Osteoblast (primary cell): ENCODE results near the gene SLC25A34. TPM values are rescaled to one million over a fixed set of nuclear protein-coding genes. Genes with fewer than 3 reads are reported as not detected.
A peak's percentile ranks its signal among the peaks of the same experiment; 100 is the strongest.

Source experiments
- DNase-seq: peaks from one replicate; pipeline ENCODE4 v3.0.0; 2011; ENCODE audit warnings: low spot score, mixed read lengths; ENCODE audit not compliant: insufficient read length; ENCODE audit errors: missing footprints
- H2AFZ ChIP-seq: 2 replicates; pipeline ENCODE4 v1.6.0; 2011; ENCODE audit warnings: mild to moderate bottlenecking, low read length
- H3K27ac ChIP-seq: 2 replicates; pipeline ENCODE4 v1.5.1; 2011; ENCODE audit warnings: mild to moderate bottlenecking, low read depth, low read length, moderate library complexity
- H3K27me3 ChIP-seq: 2 replicates; pipeline ENCODE4 v1.6.0; 2012; ENCODE audit warnings: mild to moderate bottlenecking, control low read depth, inconsistent platforms, low read length, moderate library complexity; ENCODE audit not compliant: insufficient read depth
- H3K36me3 ChIP-seq: 2 replicates; pipeline ENCODE4 v1.5.1; 2011; ENCODE audit warnings: mild to moderate bottlenecking, low read length, control low read depth, moderate library complexity; ENCODE audit not compliant: insufficient read depth
- H3K4me1 ChIP-seq: 2 replicates; pipeline ENCODE4 v1.5.1; 2011; ENCODE audit warnings: mild to moderate bottlenecking, low read length, control low read depth, moderate library complexity; ENCODE audit not compliant: insufficient read depth
- H3K4me2 ChIP-seq: 2 replicates; pipeline ENCODE4 v1.6.0; 2011; ENCODE audit warnings: mild to moderate bottlenecking, low read length; ENCODE audit not compliant: insufficient read depth
- H3K4me3 ChIP-seq: fragments of 200-600 bp; sonication (generic); 3 replicates; pipeline ENCODE4 v1.5.1; 2012; ENCODE audit warnings: mild to moderate bottlenecking, low read length, inconsistent platforms; ENCODE audit not compliant: insufficient read depth
- H3K79me2 ChIP-seq: 2 replicates; pipeline ENCODE4 v1.6.0; 2012; ENCODE audit warnings: mild to moderate bottlenecking, low read length, control low read depth, inconsistent platforms; ENCODE audit not compliant: insufficient read depth
- H3K9me3 ChIP-seq: 2 replicates; pipeline ENCODE4 v1.5.1; 2011; ENCODE audit warnings: low read depth, low read length, control low read depth
- H4K20me1 ChIP-seq: 2 replicates; pipeline ENCODE4 v1.6.0; 2012; ENCODE audit warnings: mild to moderate bottlenecking, low read length, control low read depth; ENCODE audit not compliant: insufficient read depth
- total RNA-seq: library from RNA; depleted of rRNA; stranded (reverse); fragments of >200 nt; gene quantifications from 2 replicates; pipeline ENCODE4 v1.2.3, GENCODE V29; 2012
- TF ChIP-seq, protein P1 (sequence below): IDR thresholded peaks from 2 replicates; pipeline ENCODE4 v1.5.1; 2011; ENCODE audit warnings: mild to moderate bottlenecking, low read depth, low read length, moderate library complexity; ENCODE audit errors: extremely low read depth

Gene SLC25A34
- total RNA-seq, 1 donor, result 1.4 TPM

DNA sequence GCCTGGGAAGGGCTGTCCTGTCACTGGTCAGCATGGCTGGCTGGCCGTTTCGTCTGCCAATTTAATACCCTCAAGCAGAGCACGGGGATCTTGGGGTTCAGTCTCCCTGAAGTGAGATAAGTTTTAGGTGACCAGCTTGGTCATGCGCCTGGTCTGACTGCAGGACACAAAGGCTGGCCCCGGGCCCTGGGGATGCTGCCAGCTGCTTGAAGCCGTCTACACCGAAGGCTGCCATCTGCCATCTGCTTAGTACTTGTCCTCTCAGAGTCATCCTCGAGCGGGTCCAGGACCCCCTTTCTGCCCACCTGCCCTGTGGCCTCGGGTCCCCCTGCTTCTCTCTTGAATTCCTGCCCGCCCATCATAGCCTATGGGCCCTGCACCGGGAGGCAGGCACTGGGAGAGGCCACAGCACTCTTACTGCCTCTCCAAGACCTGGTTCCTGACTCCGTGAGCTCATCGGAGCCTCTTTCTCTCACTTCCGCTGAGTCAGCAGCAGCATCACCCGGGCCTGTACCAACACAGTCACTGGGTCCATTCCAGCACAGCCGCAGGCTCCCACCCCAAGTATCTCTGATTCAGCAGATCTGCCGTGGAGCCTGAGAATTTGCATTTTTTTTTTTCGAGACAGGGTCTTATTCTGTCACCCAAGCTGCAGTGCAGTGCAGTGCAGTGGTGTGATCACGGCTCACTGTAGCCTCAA is 29.6 kb downstream of the SLC25A34 start:
- H3K4me3 ChIP-seq, result no peak overlapping the region
- peak overlapping the region; percentile 82 for H3K27ac ChIP-seq
- H3K27me3 ChIP-seq, result no peaks in the 10 kb centered on the region
- peaks cover 49% of the 10 kb centered on the region for H3K36me3 ChIP-seq
- H2AFZ ChIP-seq, result no peak overlapping the region
- DNase-seq, result peak; percentile 98
- no peaks in the 10 kb centered on the region for H3K9me3 ChIP-seq
- peaks cover 42% of the 10 kb centered on the region for H3K79me2 ChIP-seq
- TF ChIP-seq, protein P1, sequence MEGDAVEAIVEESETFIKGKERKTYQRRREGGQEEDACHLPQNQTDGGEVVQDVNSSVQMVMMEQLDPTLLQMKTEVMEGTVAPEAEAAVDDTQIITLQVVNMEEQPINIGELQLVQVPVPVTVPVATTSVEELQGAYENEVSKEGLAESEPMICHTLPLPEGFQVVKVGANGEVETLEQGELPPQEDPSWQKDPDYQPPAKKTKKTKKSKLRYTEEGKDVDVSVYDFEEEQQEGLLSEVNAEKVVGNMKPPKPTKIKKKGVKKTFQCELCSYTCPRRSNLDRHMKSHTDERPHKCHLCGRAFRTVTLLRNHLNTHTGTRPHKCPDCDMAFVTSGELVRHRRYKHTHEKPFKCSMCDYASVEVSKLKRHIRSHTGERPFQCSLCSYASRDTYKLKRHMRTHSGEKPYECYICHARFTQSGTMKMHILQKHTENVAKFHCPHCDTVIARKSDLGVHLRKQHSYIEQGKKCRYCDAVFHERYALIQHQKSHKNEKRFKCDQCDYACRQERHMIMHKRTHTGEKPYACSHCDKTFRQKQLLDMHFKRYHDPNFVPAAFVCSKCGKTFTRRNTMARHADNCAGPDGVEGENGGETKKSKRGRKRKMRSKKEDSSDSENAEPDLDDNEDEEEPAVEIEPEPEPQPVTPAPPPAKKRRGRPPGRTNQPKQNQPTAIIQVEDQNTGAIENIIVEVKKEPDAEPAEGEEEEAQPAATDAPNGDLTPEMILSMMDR, result no peak
- H4K20me1 ChIP-seq, result peaks cover 31% of the 10 kb centered on the region
- peaks cover 27% of the 10 kb centered on the region for H3K4me1 ChIP-seq
- H3K4me2 ChIP-seq, result no peak overlapping the region

DNA sequence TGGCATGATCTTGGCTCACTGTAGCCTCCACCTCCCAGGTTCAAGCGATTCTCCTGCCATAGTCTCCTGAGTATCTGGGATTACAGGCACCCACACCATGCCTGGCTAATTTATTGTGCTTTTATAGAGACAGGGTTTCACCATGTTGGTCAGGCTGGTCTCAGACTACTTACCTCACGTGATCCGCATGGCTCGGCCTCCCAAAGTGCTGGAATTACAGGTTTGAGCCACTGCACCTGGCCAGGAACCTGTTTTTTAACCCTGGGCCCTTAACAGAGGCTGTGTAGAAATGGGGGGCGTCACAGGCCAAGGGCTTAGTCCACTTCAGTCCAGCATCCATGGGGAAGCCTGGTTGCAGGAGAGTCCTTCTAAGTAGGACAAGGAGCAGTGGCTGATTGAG is 31.9 kb downstream of the SLC25A34 start:
- H3K27ac ChIP-seq, result no peak overlapping the region
- H3K36me3 ChIP-seq, result peaks cover 69% of the 10 kb centered on the region
- no peak overlapping the region for H3K4me2 ChIP-seq
- no peak for DNase-seq
- no peaks in the 10 kb centered on the region for H3K9me3 ChIP-seq
- H4K20me1 ChIP-seq, result peaks cover 22% of the 10 kb centered on the region
- TF ChIP-seq, protein P1, result no peak
- peaks cover 11% of the 10 kb centered on the region for H3K4me1 ChIP-seq
- no peaks in the 10 kb centered on the region for H3K27me3 ChIP-seq
- H3K4me3 ChIP-seq, result no peak overlapping the region
- peaks cover 19% of the 10 kb centered on the region for H3K79me2 ChIP-seq
- H2AFZ ChIP-seq, result no peak overlapping the region

DNA sequence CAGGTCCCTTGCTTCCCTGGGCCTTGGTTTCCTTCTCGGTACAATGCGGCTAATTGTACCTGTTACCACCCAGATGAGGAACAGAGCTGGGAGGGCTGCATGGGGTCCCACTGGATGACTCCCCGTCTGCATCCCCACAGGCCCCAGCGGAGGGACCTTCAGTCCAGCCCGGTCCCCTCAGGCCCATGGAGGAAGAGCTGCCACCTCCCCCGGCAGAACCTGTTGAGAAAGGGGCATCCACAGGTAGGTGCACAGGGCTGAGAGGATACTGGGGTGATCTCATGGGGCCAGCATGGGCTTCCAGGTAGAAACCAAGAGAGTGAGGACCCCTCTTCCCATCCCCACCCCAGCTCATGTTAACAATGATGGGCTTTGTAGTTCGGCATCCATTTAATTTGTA is 32.3 kb downstream of the SLC25A34 start:
- Histone ChIP-seq H3K4me1 (peaks cover 11% of the 10 kb centered on the region), H3K4me3 (no peak overlapping the region), H3K4me2 (no peak overlapping the region), H3K27ac (no peak overlapping the region), H3K79me2 (peaks cover 19% of the 10 kb centered on the region), H2AFZ (no peak overlapping the region), H3K27me3 (no peaks in the 10 kb centered on the region), H3K9me3 (no peaks in the 10 kb centered on the region), H3K36me3 (peaks cover 73% of the 10 kb centered on the region), H4K20me1 (peaks cover 22% of the 10 kb centered on the region)
- DNase-seq, result peak; percentile 54
- TF ChIP-seq, protein P1, result no peak

DNA sequence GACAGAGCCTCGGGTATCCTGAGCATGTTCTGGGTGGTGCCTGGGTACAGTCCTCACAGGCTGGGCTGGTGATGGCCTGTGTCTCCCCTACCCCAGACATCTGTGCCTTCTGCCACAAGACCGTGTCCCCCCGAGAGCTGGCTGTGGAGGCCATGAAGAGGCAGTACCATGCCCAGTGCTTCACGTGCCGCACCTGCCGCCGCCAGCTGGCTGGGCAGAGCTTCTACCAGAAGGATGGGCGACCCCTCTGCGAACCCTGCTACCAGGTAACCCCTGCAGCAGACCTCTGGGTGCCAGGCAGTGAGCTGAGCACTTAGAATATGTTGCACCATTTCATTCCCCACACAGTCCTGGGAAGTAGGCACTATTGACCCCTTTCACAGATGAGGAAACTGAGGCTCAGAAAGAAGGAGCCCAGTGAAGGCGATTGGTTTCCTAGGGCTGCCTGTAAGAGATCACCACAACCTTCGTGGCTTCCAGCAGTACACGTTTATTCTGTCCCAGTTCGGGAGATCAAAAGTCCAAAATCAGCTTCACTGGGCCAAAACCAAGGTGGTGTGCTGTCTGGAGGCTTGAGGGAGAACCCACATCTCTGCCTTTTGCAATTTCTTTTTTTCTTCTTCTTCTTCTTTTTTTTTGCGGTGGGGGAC is 34.4 kb downstream of the SLC25A34 start:
- Histone ChIP-seq H3K79me2 (peaks cover 6% of the 10 kb centered on the region), H3K36me3 (peaks cover 74% of the 10 kb centered on the region), H2AFZ (no peak overlapping the region), H3K4me2 (no peak overlapping the region), H3K9me3 (no peaks in the 10 kb centered on the region), H3K27me3 (no peaks in the 10 kb centered on the region), H3K27ac (no peak overlapping the region), H3K4me3 (no peak overlapping the region), H4K20me1 (peaks cover 13% of the 10 kb centered on the region), H3K4me1 (peaks cover 8% of the 10 kb centered on the region)
- peak; percentile 70 for DNase-seq
- TF ChIP-seq, protein P1, result no peak
